Measurements from ENCODE around the gene BAK1.

The BAK1 gene

GRCh38 chr6:33595001-33595846, 15.1 kb upstream of the BAK1 start:
- Mint-ChIP-seq H3K9me3 (no peaks in the 10 kb centered on the region), H3K4me1 (peaks cover 20% of the 10 kb centered on the region), H3K27me3 (no peaks in the 10 kb centered on the region), H3K27ac (no peak overlapping the region), H3K36me3 (no peaks in the 10 kb centered on the region), H3K4me3 (no peak overlapping the region)

GRCh38 chr6:33593414-33593727, 13.3 kb upstream of the BAK1 start:
- Mint-ChIP-seq H3K4me1 (peaks cover 20% of the 10 kb centered on the region), H3K36me3 (no peaks in the 10 kb centered on the region), H3K27ac (peak overlapping the region; percentile 42), H3K27me3 (no peaks in the 10 kb centered on the region), H3K9me3 (no peaks in the 10 kb centered on the region), H3K4me3 (peak overlapping the region; percentile 75)

GRCh38 chr6:33592595-33593413, 12.7 kb upstream of the BAK1 start:
- Mint-ChIP-seq H3K27me3 (no peaks in the 10 kb centered on the region), H3K9me3 (no peaks in the 10 kb centered on the region), H3K4me3 (peak overlapping the region; percentile 75), H3K4me1 (peaks cover 20% of the 10 kb centered on the region), H3K27ac (peak overlapping the region; percentile 59), H3K36me3 (no peaks in the 10 kb centered on the region)

- Mint-ChIP-seq H3K27ac (peak overlapping the region; percentile 59), H3K4me3 (peak overlapping the region; percentile 74), H3K9me3 (no peaks in the 10 kb centered on the region), H3K36me3 (no peaks in the 10 kb centered on the region), H3K4me1 (peaks cover 20% of the 10 kb centered on the region), H3K27me3 (no peaks in the 10 kb centered on the region)
Observed at GRCh38 chr6:33592280-33592594, 12.2 kb upstream of the BAK1 start.

- Mint-ChIP-seq H3K9me3 (no peaks in the 10 kb centered on the region), H3K27ac (peak overlapping the region; percentile 59), H3K4me1 (peaks cover 20% of the 10 kb centered on the region), H3K27me3 (no peaks in the 10 kb centered on the region), H3K4me3 (peak overlapping the region; percentile 74), H3K36me3 (no peaks in the 10 kb centered on the region)
Observed at GRCh38 chr6:33591424-33592032, 11.5 kb upstream of the BAK1 start.

GRCh38 chr6:33590531-33591198, 10.6 kb upstream of the BAK1 start:
- no peaks in the 10 kb centered on the region for H3K9me3 Mint-ChIP-seq
- no peaks in the 10 kb centered on the region for H3K27me3 Mint-ChIP-seq
- peaks cover 25% of the 10 kb centered on the region for H3K4me1 Mint-ChIP-seq
- no peak overlapping the region for H3K27ac Mint-ChIP-seq
- H3K36me3 Mint-ChIP-seq: no peaks in the 10 kb centered on the region
- no peak overlapping the region for H3K4me3 Mint-ChIP-seq

GRCh38 chr6:33589731-33590530, 9.9 kb upstream of the BAK1 start:
- H3K36me3 Mint-ChIP-seq: no peaks in the 10 kb centered on the region
- H3K27me3 Mint-ChIP-seq: no peaks in the 10 kb centered on the region
- H3K9me3 Mint-ChIP-seq: no peaks in the 10 kb centered on the region
- no peak overlapping the region for H3K4me3 Mint-ChIP-seq
- H3K4me1 Mint-ChIP-seq: peaks cover 29% of the 10 kb centered on the region
- no peak overlapping the region for H3K27ac Mint-ChIP-seq

GRCh38 chr6:33589392-33589730, 9.3 kb upstream of the BAK1 start:
- no peaks in the 10 kb centered on the region for H3K27me3 Mint-ChIP-seq
- H3K36me3 Mint-ChIP-seq: no peaks in the 10 kb centered on the region
- no peak overlapping the region for H3K27ac Mint-ChIP-seq
- H3K4me3 Mint-ChIP-seq: no peak overlapping the region
- H3K9me3 Mint-ChIP-seq: no peaks in the 10 kb centered on the region
- H3K4me1 Mint-ChIP-seq: peaks cover 28% of the 10 kb centered on the region

GRCh38 chr6:33588894-33589293, 8.8 kb upstream of the BAK1 start:
- no peaks in the 10 kb centered on the region for H3K36me3 Mint-ChIP-seq
- H3K4me1 Mint-ChIP-seq: peaks cover 28% of the 10 kb centered on the region
- H3K27ac Mint-ChIP-seq: no peak overlapping the region
- no peaks in the 10 kb centered on the region for H3K9me3 Mint-ChIP-seq
- no peaks in the 10 kb centered on the region for H3K27me3 Mint-ChIP-seq
- no peak overlapping the region for H3K4me3 Mint-ChIP-seq

GRCh38 chr6:33587529-33587928, 7.5 kb upstream of the BAK1 start:
- no peak overlapping the region for H3K27ac Mint-ChIP-seq
- H3K4me3 Mint-ChIP-seq: no peak overlapping the region
- H3K4me1 Mint-ChIP-seq: peaks cover 19% of the 10 kb centered on the region
- no peaks in the 10 kb centered on the region for H3K36me3 Mint-ChIP-seq
- H3K27me3 Mint-ChIP-seq: no peaks in the 10 kb centered on the region
- no peaks in the 10 kb centered on the region for H3K9me3 Mint-ChIP-seq

- Mint-ChIP-seq H3K9me3 (no peaks in the 10 kb centered on the region), H3K4me1 (peaks cover 14% of the 10 kb centered on the region), H3K27me3 (no peaks in the 10 kb centered on the region), H3K27ac (peak overlapping the region; percentile 19), H3K36me3 (no peaks in the 10 kb centered on the region), H3K4me3 (peak overlapping the region; percentile 44)
Observed at GRCh38 chr6:33586108-33586640, 6.1 kb upstream of the BAK1 start.

GRCh38 chr6:33585403-33586107, 5.5 kb upstream of the BAK1 start:
- H3K4me1 Mint-ChIP-seq: peaks cover 14% of the 10 kb centered on the region
- no peaks in the 10 kb centered on the region for H3K27me3 Mint-ChIP-seq
- no peaks in the 10 kb centered on the region for H3K36me3 Mint-ChIP-seq
- peak overlapping the region; percentile 81 for H3K27ac Mint-ChIP-seq
- peak overlapping the region; percentile 44 for H3K4me3 Mint-ChIP-seq
- H3K9me3 Mint-ChIP-seq: no peaks in the 10 kb centered on the region

- H3K27me3 Mint-ChIP-seq: no peaks in the 10 kb centered on the region
- no peaks in the 10 kb centered on the region for H3K9me3 Mint-ChIP-seq
- no peaks in the 10 kb centered on the region for H3K36me3 Mint-ChIP-seq
- H3K27ac Mint-ChIP-seq: peak overlapping the region; percentile 8
- no peak overlapping the region for H3K4me3 Mint-ChIP-seq
- H3K4me1 Mint-ChIP-seq: peaks cover 19% of the 10 kb centered on the region
Observed at GRCh38 chr6:33584700-33585402, 4.8 kb upstream of the BAK1 start.

- Mint-ChIP-seq H3K4me3 (no peak overlapping the region), H3K9me3 (no peaks in the 10 kb centered on the region), H3K36me3 (no peaks in the 10 kb centered on the region), H3K27me3 (no peaks in the 10 kb centered on the region), H3K4me1 (peaks cover 25% of the 10 kb centered on the region), H3K27ac (no peak overlapping the region)
Observed at GRCh38 chr6:33583591-33584155, 3.6 kb upstream of the BAK1 start.

Measured in activated naive CD4-positive, alpha-beta T cell treated with anti-CD3 and anti-CD28 coated beads, Interleukin-2, amount 50 U/mL, for 24 hours (primary cell).